ENCODE data around the gene ZNF282. TPM values are rescaled to one million over a fixed set of nuclear protein-coding genes. Genes with fewer than 3 reads are reported as not detected.

The ZNF282 gene
- total and polyA plus RNA-seq, 9 of the 15 experiments (the other 6 are each of a cell fraction or from before 2014, with no cell fraction given) = 0.76 to 58.6 (median 17.4) TPM

- no peak for TF ChIP-seq ZNF449 (CRISPR knock-in tag; IDR thresholded peaks at IDR 0.05)
- TF ChIP-seq ZBTB8A (IDR thresholded peaks at IDR 0.05; ENCODE audit: partially characterized antibody) = no peak
- TF ChIP-seq MXI1 (IDR thresholded peaks at IDR 0.05; ENCODE audit: low read depth, low read length) = no peak
- no peak for TF ChIP-seq NFE2 (IDR thresholded peaks at IDR 0.05; ENCODE audit: low read depth)
- no peak for TF ChIP-seq KDM2B (CRISPR knock-in tag; IDR thresholded peaks at IDR 0.05)
- TF ChIP-seq FOXJ2 (tag; IDR thresholded peaks at IDR 0.05) = 0 out of 2 replicates have a peak, but pooled peaks have one; percentile 69
- peak; percentile 79 to 94; a peak in 2 of 4 replicates for TF ChIP-seq SIN3A (IDR thresholded peaks at IDR 0.05; ENCODE audit: borderline replicate concordance in 2 of 2, control insufficient read depth in 1 of 2, low read depth in 2 of 2, low read length in 2 of 2)
- TF ChIP-seq ZKSCAN3 (CRISPR knock-in tag; IDR thresholded peaks at IDR 0.05) = no peak
- TF ChIP-seq EP300 (IDR thresholded peaks at IDR 0.05; ENCODE audit: low read length) = no peak
- no peak for TF ChIP-seq ZNF699 (CRISPR knock-in tag; IDR thresholded peaks at IDR 0.05; ENCODE audit: insufficient replicate concordance)
- no peak for TF ChIP-seq KLF10 (CRISPR knock-in tag; IDR thresholded peaks at IDR 0.05)
- TF ChIP-seq RFX7 (CRISPR knock-in tag; IDR thresholded peaks at IDR 0.05) = no peak
- TF ChIP-seq CREBBP (IDR thresholded peaks at IDR 0.05; ENCODE audit: low read depth, low read length) = no peak
- peak; percentile 69 to 76 for TF ChIP-seq NRF1 (conservative IDR thresholded peaks at IDR 0.05 in 1 of 2, IDR thresholded peaks at IDR 0.05 in 1 of 2)
- TF ChIP-seq TSHZ1 (CRISPR knock-in tag; IDR thresholded peaks at IDR 0.05) = no peak
- TF ChIP-seq PTTG1 (tag; IDR thresholded peaks at IDR 0.05; ENCODE audit: low read depth) = no peak
- no peak for TF ChIP-seq CCAR2 (IDR thresholded peaks at IDR 0.05; ENCODE audit: low read depth, low read length)
- TF ChIP-seq MECOM (CRISPR knock-in tag; IDR thresholded peaks at IDR 0.05) = no peak
- TF ChIP-seq CBFB (CRISPR knock-in tag; IDR thresholded peaks at IDR 0.05) = no peak
- TF ChIP-seq TARDBP (IDR thresholded peaks at IDR 0.05) = peak; percentile 83; the same call in 1 of the 2 replicates
- TF ChIP-seq FOS (IDR thresholded peaks at IDR 0.05; ENCODE audit: extremely low read depth, insufficient read length) = no peak
- peak; percentile 86 for TF ChIP-seq CHAMP1 (IDR thresholded peaks at IDR 0.05)
- TF ChIP-seq ZNF23 (CRISPR knock-in tag; IDR thresholded peaks at IDR 0.05) = no peak
These were observed 48.1 kb upstream of the ZNF282 start, which contains the start of gene ZNF398 (continued) for GRCh38 chr7:149147072-149147751.
